Measurements from ENCODE around the gene NSMF. TPM values are rescaled to one million over a fixed set of nuclear protein-coding genes. Genes with fewer than 3 reads are reported as not detected.

NSMF gene
- total RNA-seq, 1 donor from 2014 or later = 131 TPM

GRCh38 chr9:137491735-137492432 is 32.8 kb upstream of the NSMF start:
- Mint-ChIP-seq H3K36me3 (ENCODE audit: unreplicated experiment) (no peaks in the 10 kb centered on the region), H3K27me3 (ENCODE audit: unreplicated experiment) (peaks cover 6% of the 10 kb centered on the region), H3K4me1 (ENCODE audit: low read depth, unreplicated experiment) (peaks cover 22% of the 10 kb centered on the region), H3K9me3 (ENCODE audit: unreplicated experiment) (peaks cover 3% of the 10 kb centered on the region), H3K4me3 (ENCODE audit: unreplicated experiment) (no peak overlapping the region), H3K27ac (ENCODE audit: unreplicated experiment) (no peak overlapping the region)
- TF ChIP-seq, protein P1, sequence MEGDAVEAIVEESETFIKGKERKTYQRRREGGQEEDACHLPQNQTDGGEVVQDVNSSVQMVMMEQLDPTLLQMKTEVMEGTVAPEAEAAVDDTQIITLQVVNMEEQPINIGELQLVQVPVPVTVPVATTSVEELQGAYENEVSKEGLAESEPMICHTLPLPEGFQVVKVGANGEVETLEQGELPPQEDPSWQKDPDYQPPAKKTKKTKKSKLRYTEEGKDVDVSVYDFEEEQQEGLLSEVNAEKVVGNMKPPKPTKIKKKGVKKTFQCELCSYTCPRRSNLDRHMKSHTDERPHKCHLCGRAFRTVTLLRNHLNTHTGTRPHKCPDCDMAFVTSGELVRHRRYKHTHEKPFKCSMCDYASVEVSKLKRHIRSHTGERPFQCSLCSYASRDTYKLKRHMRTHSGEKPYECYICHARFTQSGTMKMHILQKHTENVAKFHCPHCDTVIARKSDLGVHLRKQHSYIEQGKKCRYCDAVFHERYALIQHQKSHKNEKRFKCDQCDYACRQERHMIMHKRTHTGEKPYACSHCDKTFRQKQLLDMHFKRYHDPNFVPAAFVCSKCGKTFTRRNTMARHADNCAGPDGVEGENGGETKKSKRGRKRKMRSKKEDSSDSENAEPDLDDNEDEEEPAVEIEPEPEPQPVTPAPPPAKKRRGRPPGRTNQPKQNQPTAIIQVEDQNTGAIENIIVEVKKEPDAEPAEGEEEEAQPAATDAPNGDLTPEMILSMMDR (IDR thresholded peaks at IDR 0.05; ENCODE audit: partially characterized antibody, unreplicated experiment) = no peak
- no peak for DNase-seq

GRCh38 chr9:137490532-137491186 is 31.5 kb upstream of the NSMF start:
- Mint-ChIP-seq H3K4me3 (ENCODE audit: unreplicated experiment) (no peak overlapping the region), H3K27ac (ENCODE audit: unreplicated experiment) (no peak overlapping the region), H3K36me3 (ENCODE audit: unreplicated experiment) (no peaks in the 10 kb centered on the region), H3K9me3 (ENCODE audit: unreplicated experiment) (peaks cover 3% of the 10 kb centered on the region), H3K27me3 (ENCODE audit: unreplicated experiment) (peaks cover 6% of the 10 kb centered on the region), H3K4me1 (ENCODE audit: low read depth, unreplicated experiment) (peaks cover 24% of the 10 kb centered on the region)
- TF ChIP-seq, protein P1 (IDR thresholded peaks at IDR 0.05; ENCODE audit: partially characterized antibody, unreplicated experiment) = no peak
- no peak for DNase-seq

- peaks cover 6% of the 10 kb centered on the region for H3K27me3 Mint-ChIP-seq (ENCODE audit: unreplicated experiment)
- TF ChIP-seq, protein P1 (IDR thresholded peaks at IDR 0.05; ENCODE audit: partially characterized antibody, unreplicated experiment) = no peak
- H3K36me3 Mint-ChIP-seq (ENCODE audit: unreplicated experiment) = no peaks in the 10 kb centered on the region
- no peak overlapping the region for H3K4me3 Mint-ChIP-seq (ENCODE audit: unreplicated experiment)
- DNase-seq = no peak
- H3K9me3 Mint-ChIP-seq (ENCODE audit: unreplicated experiment) = peaks cover 5% of the 10 kb centered on the region
- H3K4me1 Mint-ChIP-seq (ENCODE audit: low read depth, unreplicated experiment) = peaks cover 26% of the 10 kb centered on the region
- peak overlapping the region; percentile 95 for H3K27ac Mint-ChIP-seq (ENCODE audit: unreplicated experiment)
These were observed 29.8 kb upstream of the NSMF start for GRCh38 chr9:137488906-137489305.

DNA sequence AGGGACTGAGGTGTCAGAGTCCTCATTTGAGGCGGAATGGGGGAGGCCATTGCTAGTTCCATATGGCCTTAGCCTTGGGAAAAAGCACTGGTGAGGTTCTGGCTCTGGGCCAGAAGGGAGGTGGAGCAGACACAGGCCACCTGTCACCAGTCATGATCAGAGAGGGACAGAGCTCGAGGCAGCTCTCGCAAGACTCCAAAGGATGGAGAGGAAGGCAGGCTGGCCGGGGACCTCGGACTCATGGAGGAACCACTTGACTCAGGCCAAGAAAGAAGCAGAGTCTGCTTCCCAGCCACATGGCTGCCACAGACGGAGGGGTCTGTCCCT is 29.2 kb upstream of the NSMF start:
- DNase-seq = no peak
- peaks cover 6% of the 10 kb centered on the region for H3K27me3 Mint-ChIP-seq (ENCODE audit: unreplicated experiment)
- peaks cover 26% of the 10 kb centered on the region for H3K4me1 Mint-ChIP-seq (ENCODE audit: low read depth, unreplicated experiment)
- H3K27ac Mint-ChIP-seq (ENCODE audit: unreplicated experiment) = peak overlapping the region; percentile 95
- TF ChIP-seq, protein P1 (IDR thresholded peaks at IDR 0.05; ENCODE audit: partially characterized antibody, unreplicated experiment) = no peak
- peak overlapping the region; percentile 69 for H3K4me3 Mint-ChIP-seq (ENCODE audit: unreplicated experiment)
- peaks cover 5% of the 10 kb centered on the region for H3K9me3 Mint-ChIP-seq (ENCODE audit: unreplicated experiment)
- H3K36me3 Mint-ChIP-seq (ENCODE audit: unreplicated experiment) = no peaks in the 10 kb centered on the region

Data from glutamatergic neuron (in vitro differentiated cells).